T-helper 2 cell treated with Interferon-gamma antibody and Interleukin-4, amounts not matched to agents 5 μg/mL and 100 μg/mL, for 36 hours (primary cell): ENCODE data around the gene MDGA2.
"Not testable (repeated sequence)": the region's sequence is repeated elsewhere in the genome, so short reads cannot be mapped to it uniquely, and the experiment has no call there.

Experiments
- DNase-seq: peaks from one replicate; pipeline ENCODE4 v3.0.0; 2021; ENCODE audit warnings: low spot score
- H3K27ac Mint-ChIP-seq: one replicate; pipeline ENCODE4 v1.8.0; 2021; ENCODE audit warnings: mild to moderate bottlenecking, mixed read lengths
- H3K27me3 Mint-ChIP-seq: one replicate; pipeline ENCODE4 v1.8.0; 2021; ENCODE audit warnings: low read depth, mixed read lengths
- H3K36me3 Mint-ChIP-seq: one replicate; pipeline ENCODE4 v1.8.0; 2021; ENCODE audit warnings: low read depth, mixed read lengths
- H3K4me1 Mint-ChIP-seq: one replicate; pipeline ENCODE4 v1.8.0; 2021; ENCODE audit warnings: low read depth, mixed read lengths
- H3K4me3 Mint-ChIP-seq: one replicate; pipeline ENCODE4 v1.8.0; 2022; ENCODE audit warnings: mild to moderate bottlenecking, moderate library complexity, mixed read lengths
- H3K9me3 Mint-ChIP-seq: one replicate; pipeline ENCODE4 v1.8.0; 2021; ENCODE audit warnings: mixed read lengths

Gene MDGA2

GRCh38 chr14:47257013-47257412 lies 418.4 kb downstream of the MDGA2 start:
- no peak overlapping the region for H3K4me3 Mint-ChIP-seq
- H3K36me3 Mint-ChIP-seq, result no peaks in the 10 kb centered on the region
- H3K4me1 Mint-ChIP-seq, result no peaks in the 10 kb centered on the region
- H3K27ac Mint-ChIP-seq, result no peak overlapping the region
- no peaks in the 10 kb centered on the region for H3K27me3 Mint-ChIP-seq
- peaks cover 21% of the 10 kb centered on the region for H3K9me3 Mint-ChIP-seq
- DNase-seq, result no peak

GRCh38 chr14:47252802-47253201 lies 422.6 kb downstream of the MDGA2 start:
- Mint-ChIP-seq H3K4me1 (no peaks in the 10 kb centered on the region), H3K27me3 (no peaks in the 10 kb centered on the region), H3K36me3 (no peaks in the 10 kb centered on the region), H3K27ac (no peak overlapping the region), H3K9me3 (peaks cover 21% of the 10 kb centered on the region), H3K4me3 (no peak overlapping the region)
- DNase-seq, result no peak

- no peaks in the 10 kb centered on the region for H3K4me1 Mint-ChIP-seq
- no peak overlapping the region for H3K27ac Mint-ChIP-seq
- peaks cover 3% of the 10 kb centered on the region for H3K9me3 Mint-ChIP-seq
- DNase-seq, result no peak
- no peak overlapping the region for H3K4me3 Mint-ChIP-seq
- H3K27me3 Mint-ChIP-seq, result no peaks in the 10 kb centered on the region
- no peaks in the 10 kb centered on the region for H3K36me3 Mint-ChIP-seq
Measured at GRCh38 chr14:47246367-47246766, 429.0 kb downstream of the MDGA2 start.

- DNase-seq, H3K27ac Mint-ChIP-seq, H3K27me3 Mint-ChIP-seq, H3K36me3 Mint-ChIP-seq, H3K4me3 Mint-ChIP-seq, H3K4me1 Mint-ChIP-seq, H3K9me3 Mint-ChIP-seq: not testable (repeated sequence)
Measured at GRCh38 chr14:47242579-47242978, 432.8 kb downstream of the MDGA2 start.

GRCh38 chr14:47240748-47241437 lies 434.5 kb downstream of the MDGA2 start:
- no peaks in the 10 kb centered on the region for H3K27me3 Mint-ChIP-seq
- no peaks in the 10 kb centered on the region for H3K9me3 Mint-ChIP-seq
- no peak overlapping the region for H3K27ac Mint-ChIP-seq
- DNase-seq, result no peak
- H3K36me3 Mint-ChIP-seq, result no peaks in the 10 kb centered on the region
- no peak overlapping the region for H3K4me3 Mint-ChIP-seq
- no peaks in the 10 kb centered on the region for H3K4me1 Mint-ChIP-seq

GRCh38 chr14:47235619-47236018 lies 439.8 kb downstream of the MDGA2 start:
- Mint-ChIP-seq H3K27me3 (no peaks in the 10 kb centered on the region), H3K4me3 (no peak overlapping the region), H3K4me1 (no peaks in the 10 kb centered on the region), H3K36me3 (no peaks in the 10 kb centered on the region), H3K27ac (no peak overlapping the region), H3K9me3 (peaks cover 4% of the 10 kb centered on the region)
- no peak for DNase-seq

GRCh38 chr14:47226877-47227520 lies 448.4 kb downstream of the MDGA2 start:
- Mint-ChIP-seq H3K36me3 (no peaks in the 10 kb centered on the region), H3K27me3 (no peaks in the 10 kb centered on the region), H3K9me3 (peaks cover 7% of the 10 kb centered on the region), H3K4me3 (no peak overlapping the region), H3K4me1 (peaks cover 4% of the 10 kb centered on the region), H3K27ac (no peak overlapping the region)
- no peak for DNase-seq

GRCh38 chr14:47223656-47224055 lies 451.7 kb downstream of the MDGA2 start:
- Mint-ChIP-seq H3K27ac (no peak overlapping the region), H3K4me1 (peaks cover 4% of the 10 kb centered on the region), H3K9me3 (peaks cover 7% of the 10 kb centered on the region), H3K4me3 (no peak overlapping the region), H3K36me3 (no peaks in the 10 kb centered on the region), H3K27me3 (no peaks in the 10 kb centered on the region)
- DNase-seq, result no peak

- Mint-ChIP-seq H3K4me1 (no peaks in the 10 kb centered on the region), H3K36me3 (no peaks in the 10 kb centered on the region), H3K4me3 (no peak overlapping the region), H3K27me3 (no peaks in the 10 kb centered on the region), H3K9me3 (peaks cover 7% of the 10 kb centered on the region), H3K27ac (no peak overlapping the region)
- DNase-seq, result no peak
Measured at GRCh38 chr14:47220096-47220495, 455.3 kb downstream of the MDGA2 start.

- Mint-ChIP-seq H3K9me3 (no peaks in the 10 kb centered on the region), H3K27me3 (no peaks in the 10 kb centered on the region), H3K27ac (no peak overlapping the region), H3K4me1 (no peaks in the 10 kb centered on the region), H3K4me3 (no peak overlapping the region), H3K36me3 (no peaks in the 10 kb centered on the region)
- no peak for DNase-seq
Measured at GRCh38 chr14:47211263-47211662, 464.1 kb downstream of the MDGA2 start.

GRCh38 chr14:47210099-47210498 lies 465.3 kb downstream of the MDGA2 start:
- Mint-ChIP-seq H3K4me1 (no peaks in the 10 kb centered on the region), H3K4me3 (no peak overlapping the region), H3K9me3 (no peaks in the 10 kb centered on the region), H3K27me3 (no peaks in the 10 kb centered on the region), H3K36me3 (no peaks in the 10 kb centered on the region), H3K27ac (no peak overlapping the region)
- DNase-seq, result no peak

GRCh38 chr14:47208434-47208833 lies 467.0 kb downstream of the MDGA2 start:
- Mint-ChIP-seq H3K27ac (no peak overlapping the region), H3K9me3 (peaks cover 4% of the 10 kb centered on the region)
- no peak for DNase-seq

GRCh38 chr14:47207617-47208016 lies 467.8 kb downstream of the MDGA2 start:
- no peaks in the 10 kb centered on the region for H3K27me3 Mint-ChIP-seq
- no peak for DNase-seq
- H3K4me3 Mint-ChIP-seq, result no peak overlapping the region
- peaks cover 4% of the 10 kb centered on the region for H3K9me3 Mint-ChIP-seq
- H3K4me1 Mint-ChIP-seq, result no peaks in the 10 kb centered on the region
- H3K27ac Mint-ChIP-seq, result no peak overlapping the region
- no peaks in the 10 kb centered on the region for H3K36me3 Mint-ChIP-seq

More at GRCh38 chr14:47208434-47208833, 467.0 kb downstream of the MDGA2 start:
- no peaks in the 10 kb centered on the region for H3K27me3 Mint-ChIP-seq
- no peak overlapping the region for H3K4me3 Mint-ChIP-seq
- no peaks in the 10 kb centered on the region for H3K36me3 Mint-ChIP-seq
- H3K4me1 Mint-ChIP-seq, result no peaks in the 10 kb centered on the region

- no peaks in the 10 kb centered on the region for H3K4me1 Mint-ChIP-seq
- H3K36me3 Mint-ChIP-seq, result no peaks in the 10 kb centered on the region
- H3K27ac Mint-ChIP-seq, result no peak overlapping the region
- no peak for DNase-seq
- no peak overlapping the region for H3K4me3 Mint-ChIP-seq
- H3K27me3 Mint-ChIP-seq, result no peaks in the 10 kb centered on the region
- H3K9me3 Mint-ChIP-seq, result peaks cover 12% of the 10 kb centered on the region
Measured at GRCh38 chr14:47200740-47201139, 474.7 kb downstream of the MDGA2 start.

GRCh38 chr14:47195582-47195981 lies 479.8 kb downstream of the MDGA2 start:
- Mint-ChIP-seq H3K9me3 (peaks cover 4% of the 10 kb centered on the region), H3K27me3 (no peaks in the 10 kb centered on the region), H3K36me3 (no peaks in the 10 kb centered on the region), H3K4me1 (no peaks in the 10 kb centered on the region), H3K4me3 (no peak overlapping the region), H3K27ac (no peak overlapping the region)
- DNase-seq, result no peak
